ENCODE results near the gene SUPT20H.

The SUPT20H gene

DNA sequence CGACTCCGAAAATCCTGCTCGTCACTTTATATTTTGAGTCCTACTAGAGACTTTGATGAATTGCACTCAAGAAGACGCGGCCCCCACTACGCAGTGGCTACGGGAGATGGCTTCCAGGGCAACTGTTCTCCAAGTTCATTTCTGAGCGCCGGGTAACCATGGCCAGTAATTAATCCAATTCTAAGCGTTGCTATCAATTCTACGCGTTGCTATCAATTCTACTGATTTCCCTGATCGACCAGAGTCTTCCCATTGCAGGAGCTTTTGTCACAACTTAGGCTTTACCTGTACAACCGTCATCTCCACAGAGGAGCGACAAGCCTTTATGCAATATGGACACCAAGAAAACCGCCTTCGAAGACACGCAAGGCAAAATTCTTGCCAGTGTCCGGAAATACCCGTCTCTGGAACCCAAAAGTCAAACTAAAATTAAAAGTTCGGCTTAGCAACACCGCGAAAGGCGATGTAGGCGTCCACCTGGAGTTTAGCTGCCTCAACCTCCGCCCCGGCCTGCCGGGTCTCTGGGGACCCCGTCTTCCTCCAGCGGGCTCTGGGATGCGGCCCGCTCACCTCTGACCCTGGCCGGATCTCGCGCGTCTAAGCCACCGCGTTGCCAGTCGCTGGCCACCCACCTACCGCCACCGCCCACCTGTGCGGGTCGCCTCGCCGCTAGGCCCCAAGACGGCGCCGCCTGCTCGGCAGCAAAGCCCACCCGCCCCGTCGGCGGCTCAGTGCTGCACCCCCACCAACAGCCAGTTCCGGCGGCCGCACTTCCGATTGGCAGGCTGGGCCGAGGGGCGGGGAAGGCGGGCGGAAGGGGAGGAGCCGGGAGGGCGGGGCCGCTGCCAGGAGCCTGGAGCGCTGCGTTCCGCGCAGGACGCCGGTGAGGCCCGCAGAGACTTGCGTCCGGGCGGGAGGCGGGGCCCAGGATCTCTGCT is at the start of gene SUPT20H:
TSS of gene SUPT20H (minus strand) at position 779 of the 938 bp plus-strand sequence. CDS start 8,198 bp downstream, outside the sequence.
- DNase-seq (ENCODE audit: low read depth, low spot score) = peak; percentile 94

DNA sequence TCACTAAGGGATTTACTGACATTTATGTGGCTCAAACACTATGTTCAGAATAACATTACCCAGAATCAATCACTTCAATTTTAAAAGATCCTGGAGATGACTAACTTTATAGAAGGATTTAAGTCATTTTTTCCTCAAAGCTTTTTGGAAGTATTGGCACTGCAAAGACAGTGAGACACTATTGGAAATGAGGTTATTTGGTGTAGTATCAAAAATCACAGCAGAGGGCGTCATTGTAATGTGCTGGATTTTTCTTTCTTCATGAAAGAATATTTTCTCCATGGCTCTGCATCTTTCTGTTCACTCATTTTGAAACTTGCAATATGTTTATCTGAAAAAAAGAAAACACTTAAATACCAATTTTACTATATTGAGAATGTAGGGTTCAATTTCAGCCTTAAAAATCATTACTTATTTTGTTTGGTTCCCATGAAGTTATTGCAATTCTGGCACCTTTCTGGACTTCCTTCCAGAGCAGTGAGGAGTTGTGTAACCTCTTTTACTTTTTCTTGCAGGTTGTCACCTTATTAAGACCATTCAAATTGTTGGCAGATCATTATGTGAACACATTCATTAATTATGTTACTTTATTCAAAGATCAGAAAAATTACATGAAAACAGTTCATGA is 49.7 kb upstream of the SUPT20H start:
- DNase-seq (ENCODE audit: low read depth, low spot score) = no peak

DNA sequence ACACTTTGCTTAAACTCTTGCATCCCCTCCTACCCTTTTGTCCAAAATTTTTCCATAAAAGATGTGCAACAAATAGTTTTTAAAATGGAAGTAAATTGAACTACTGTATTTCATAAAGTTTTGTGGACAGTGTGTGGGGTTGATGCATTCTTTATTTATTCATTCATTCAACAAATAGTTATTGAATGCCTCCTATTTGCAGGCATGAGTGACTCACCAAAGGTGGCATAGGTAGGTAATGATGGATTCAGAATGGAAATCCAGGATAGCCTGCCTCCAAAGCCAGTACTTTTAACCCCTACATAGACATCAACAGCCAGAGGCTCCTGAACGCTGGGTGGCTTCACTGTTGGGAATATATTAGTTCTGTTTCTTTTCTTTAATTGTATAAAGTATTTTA is 48.4 kb upstream of the SUPT20H start:
- DNase-seq (ENCODE audit: low read depth, low spot score) = no peak

DNA sequence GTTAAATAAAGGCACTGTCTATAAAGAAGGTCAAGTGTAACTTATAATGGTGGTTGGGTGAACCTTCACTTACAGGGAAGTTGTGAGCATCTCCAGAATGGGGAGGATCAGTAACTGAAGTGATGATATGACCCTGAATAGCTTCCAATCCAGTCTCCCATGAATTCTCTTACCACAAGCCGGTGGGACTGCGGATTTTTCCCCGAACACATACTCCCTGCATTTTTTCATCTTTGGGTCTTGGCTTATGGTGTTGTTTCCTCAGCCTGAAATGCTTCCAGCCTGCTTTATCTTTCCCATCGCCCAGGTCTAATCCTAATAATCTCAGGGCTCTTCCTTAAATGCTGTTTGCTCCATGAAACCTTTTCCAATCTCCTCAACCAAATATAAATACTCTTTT is 48.0 kb upstream of the SUPT20H start:
- DNase-seq (ENCODE audit: low read depth, low spot score) = no peak

DNA sequence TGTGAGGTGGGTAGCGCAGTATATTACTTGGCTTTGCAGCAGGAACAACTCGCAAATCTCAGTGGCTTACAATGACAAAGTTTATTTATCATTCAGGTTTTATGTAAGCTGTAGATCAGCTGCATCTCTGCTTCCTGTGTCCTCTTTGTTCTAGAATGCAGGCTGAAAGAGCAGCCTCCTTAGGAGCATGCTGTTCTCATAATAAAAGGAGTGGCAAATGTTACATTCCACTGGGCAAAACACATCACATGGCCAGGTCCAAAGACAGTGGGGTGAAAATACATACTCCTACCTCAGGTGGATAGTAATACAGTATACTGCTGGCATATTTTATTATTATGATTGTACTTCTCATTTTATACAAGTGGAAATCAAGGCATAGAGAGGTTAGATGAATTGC is 47.2 kb upstream of the SUPT20H start:
- DNase-seq (ENCODE audit: low read depth, low spot score) = no peak

DNA sequence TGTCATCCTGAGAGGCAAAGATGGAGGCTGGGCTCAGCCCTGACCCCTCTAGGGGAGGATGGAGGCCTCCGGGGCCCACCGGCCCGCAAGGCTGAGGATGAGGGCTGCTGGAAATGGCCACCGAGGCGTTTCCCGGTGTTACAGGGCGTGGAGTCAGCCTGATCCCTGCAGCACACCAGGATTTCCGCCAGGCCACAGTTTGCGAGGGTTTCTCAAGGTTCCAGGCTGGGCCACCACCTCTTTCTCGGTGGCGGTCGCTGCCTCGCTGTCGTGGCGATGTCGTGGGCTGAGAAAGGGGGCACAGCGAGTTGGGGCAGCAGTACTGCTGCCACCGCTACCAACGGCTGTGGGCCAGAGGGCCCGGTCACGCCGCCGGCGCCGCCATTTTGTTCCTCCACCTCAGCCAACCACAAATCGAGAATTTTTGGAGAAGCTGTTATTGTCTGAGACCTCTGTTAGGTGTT is 45.8 kb upstream of the SUPT20H start, which contains the start of gene CSNK1A1L:
TSS of gene CSNK1A1L (minus strand) at position 414 of the 464 bp plus-strand sequence. CDS start at position 6, 408 bp downstream.
- DNase-seq (ENCODE audit: low read depth, low spot score) = no peak

DNA sequence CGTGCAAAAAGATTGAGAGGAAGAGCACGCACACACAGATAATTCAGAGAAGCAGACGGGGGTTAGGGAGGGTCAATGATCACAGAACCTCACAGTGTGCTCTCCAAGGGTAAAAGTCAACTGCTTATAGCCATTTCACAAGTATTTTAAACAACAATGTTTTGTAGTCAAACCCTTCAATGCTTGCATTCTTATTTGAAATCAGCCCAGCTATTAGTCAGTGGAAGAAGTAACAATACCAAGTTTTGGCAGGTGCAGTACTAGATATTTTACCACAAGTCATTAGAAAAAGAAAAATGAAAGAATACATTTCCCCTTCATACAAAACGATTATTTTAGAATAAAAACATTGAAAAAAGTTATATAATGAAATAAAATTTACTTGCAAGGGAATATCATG is 43.4 kb upstream of the SUPT20H start:
- no peak for DNase-seq (ENCODE audit: low read depth, low spot score)

DNA sequence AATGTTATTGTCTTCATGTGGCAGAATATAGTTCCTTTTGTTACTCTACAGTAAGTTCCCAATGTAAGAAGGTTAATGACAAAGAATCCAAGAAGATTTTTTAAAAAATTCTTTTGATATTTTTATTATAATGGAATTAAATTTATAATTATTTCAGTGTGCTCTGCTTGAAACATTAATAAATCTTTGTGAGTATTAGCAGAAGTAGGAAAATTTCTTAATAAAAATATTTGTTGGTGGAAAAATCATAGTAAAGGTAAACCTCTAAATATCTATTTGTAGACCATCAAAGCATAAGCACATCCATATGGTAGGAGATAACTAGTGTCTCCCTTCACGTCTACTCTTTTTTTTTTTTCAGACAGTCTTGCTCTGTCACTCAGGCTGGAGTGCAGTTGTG is 41.7 kb upstream of the SUPT20H start:
- no peak for DNase-seq (ENCODE audit: low read depth, low spot score)

DNA sequence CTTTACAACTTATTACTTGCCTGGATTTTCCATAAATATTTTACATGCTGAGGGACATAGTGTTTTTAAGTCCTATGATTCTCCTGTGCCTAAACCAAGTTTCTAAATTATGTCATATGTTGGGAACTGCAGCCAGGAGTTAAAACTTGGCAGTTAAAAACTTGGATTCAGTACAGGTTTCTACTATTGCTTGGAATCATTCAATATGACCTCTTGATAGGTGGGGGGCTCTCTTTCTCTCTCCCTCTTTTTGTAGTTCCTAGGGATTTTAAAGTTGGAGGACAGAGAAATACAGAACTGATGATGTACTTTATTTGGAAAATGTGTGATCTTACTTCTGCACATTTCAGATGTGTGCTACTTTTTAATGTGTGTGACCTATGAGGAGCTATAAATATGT is 41.2 kb upstream of the SUPT20H start:
- DNase-seq (ENCODE audit: low read depth, low spot score) = no peak

DNA sequence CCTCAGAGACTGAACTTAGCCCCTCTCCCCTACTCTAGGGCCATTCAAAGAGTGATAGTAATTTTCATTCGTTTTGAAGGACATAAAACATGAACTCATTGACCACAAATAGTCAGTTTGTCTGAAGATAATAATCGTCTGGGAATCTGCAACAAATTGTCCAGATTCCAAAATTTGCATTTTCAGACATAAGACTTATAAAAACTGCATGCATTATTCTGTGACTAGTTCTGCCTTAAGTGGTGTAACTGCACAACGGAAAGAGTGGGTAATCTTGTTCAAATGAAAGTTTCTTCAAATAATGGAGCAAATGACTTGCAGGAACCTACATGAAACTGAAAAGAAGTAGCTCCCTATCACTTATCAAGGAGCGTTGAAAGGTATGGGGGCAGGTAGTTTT is 37.6 kb upstream of the SUPT20H start:
- DNase-seq (ENCODE audit: low read depth, low spot score) = no peak

DNA sequence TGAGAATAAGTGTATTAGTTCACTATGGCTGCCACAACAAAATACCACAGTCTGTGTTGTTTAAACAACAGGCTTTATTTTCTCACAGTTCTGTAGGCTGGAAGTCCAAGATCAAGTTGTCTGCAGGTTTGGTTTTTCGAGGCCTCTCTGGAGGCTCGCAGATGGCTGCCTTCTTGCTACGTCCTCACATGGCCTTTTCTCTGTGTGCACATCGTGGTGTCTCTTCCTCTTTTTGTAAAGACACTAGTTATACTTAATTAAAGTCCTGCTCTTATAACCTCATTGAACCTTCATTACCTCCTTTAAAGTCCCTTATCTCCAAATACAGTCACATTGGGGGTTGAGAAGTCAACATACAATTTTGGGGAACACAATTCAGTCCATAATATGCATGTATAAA is 35.4 kb upstream of the SUPT20H start:
- no peak for DNase-seq (ENCODE audit: low read depth, low spot score)

DNA sequence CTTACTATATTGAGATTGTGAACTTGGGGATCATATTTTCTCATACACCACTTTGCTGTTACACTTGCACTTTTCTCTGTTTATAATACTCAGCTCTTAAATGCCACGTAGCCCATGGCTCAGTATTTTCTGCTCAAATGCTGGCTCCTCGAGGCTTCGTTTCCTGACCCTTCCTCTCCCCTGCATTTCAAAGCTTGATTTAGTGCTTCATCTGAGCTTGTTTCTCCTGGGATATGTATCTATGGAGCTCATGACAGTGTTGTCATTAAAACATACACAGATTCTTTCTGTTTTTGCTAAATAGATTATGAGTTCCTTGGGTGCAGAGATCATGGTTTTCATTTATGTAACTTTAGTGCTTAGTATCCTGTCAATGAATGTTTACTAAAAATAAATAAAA is 34.6 kb upstream of the SUPT20H start:
- DNase-seq (ENCODE audit: low read depth, low spot score) = no peak

DNA sequence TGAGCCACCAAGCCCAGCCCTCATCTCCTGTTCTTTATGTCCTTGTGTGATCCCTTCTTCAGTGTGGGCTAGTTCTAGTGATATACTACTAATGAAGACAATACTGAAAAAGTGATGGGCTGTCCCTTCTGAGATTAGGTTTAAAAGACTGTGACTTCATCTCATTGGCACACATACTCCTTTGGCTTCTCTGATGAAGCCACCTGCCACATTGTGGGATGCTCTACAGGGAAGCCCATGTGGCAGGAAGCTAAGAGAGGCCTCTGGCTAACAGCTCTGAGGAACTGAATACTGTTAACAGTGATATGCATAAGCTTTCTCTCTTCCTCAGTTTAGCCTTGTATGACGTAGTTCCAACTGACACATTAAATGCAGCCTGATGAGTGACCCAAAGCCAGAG is 32.3 kb upstream of the SUPT20H start:
- no peak for DNase-seq (ENCODE audit: low read depth, low spot score)

DNA sequence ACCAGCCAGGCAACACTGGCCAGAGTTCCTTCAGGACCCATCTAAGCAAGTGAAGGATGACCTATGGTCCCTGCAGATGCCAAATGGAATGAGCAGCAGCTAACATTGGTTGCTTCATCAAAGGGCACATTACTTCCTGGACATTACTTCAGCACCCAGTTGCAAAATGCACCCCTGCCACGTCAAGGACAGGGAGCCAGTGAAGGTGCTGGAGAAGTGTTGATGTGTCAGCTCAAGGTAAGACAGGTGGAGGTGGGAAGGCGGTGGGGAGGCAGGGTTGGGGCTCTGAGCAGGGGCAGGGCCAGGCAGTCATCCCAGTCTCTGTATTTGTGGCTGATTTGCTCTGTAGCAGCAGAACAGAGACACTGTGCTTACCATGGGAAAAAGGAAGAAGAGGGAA is 31.4 kb upstream of the SUPT20H start:
- DNase-seq (ENCODE audit: low read depth, low spot score) = no peak

DNA sequence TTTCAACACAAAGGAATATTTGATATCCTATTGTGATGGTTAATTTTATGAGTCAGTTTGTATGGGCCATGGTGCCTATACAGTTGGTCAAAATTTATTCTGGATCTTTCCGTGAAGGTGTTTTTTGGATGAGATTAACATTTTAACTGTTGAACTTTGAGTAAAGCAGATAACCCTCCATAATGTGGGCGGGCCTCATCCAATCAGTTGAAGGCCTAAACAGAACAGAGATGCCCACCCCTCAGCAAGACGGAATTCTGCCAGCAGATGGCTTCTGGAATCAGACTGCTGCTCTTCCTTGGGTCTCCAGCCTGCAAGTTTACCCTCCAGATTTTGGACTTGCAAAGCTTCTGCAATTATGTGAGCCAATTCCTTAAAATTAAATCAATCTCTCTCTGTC is 30.0 kb upstream of the SUPT20H start:
- no peak for DNase-seq (ENCODE audit: low read depth, low spot score)

DNA sequence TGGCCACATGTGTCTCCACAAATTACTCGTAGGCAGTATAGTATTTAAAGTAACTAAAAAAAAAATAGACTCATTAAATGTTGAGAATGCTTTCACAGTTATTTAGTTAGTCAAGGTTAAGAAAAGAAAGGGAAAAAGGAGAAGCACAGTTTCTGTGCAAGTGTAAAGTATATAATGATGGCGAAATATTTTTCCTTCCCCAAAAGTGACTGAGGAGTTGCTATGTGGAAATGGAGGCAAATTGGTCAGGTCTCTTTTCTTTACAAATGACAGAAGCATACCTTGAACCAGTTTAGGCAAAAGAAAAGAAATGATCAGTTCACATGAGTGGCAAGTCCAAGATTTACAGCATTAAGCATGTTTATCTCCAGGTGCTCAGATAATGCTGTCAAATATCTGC is 28.0 kb upstream of the SUPT20H start:
- DNase-seq (ENCODE audit: low read depth, low spot score) = no peak

DNA sequence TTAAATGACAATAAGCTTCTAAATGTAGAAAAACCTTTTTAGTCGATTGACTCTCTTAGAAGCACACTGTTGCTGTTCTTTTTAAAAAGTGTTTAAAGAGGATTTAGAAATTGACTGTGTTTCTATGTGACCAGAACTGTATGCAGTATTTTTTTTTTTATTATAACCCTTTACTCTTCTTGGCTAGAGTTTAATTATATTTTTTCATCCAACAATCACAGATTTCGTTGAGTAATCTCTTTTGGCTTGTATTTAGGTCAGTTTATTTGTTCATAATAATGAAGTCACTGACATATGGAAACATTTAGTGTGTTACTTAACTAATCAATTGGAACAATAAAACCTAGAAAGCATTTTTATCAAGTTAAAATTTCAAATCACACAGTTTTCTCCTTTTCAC is 26.1 kb upstream of the SUPT20H start:
- DNase-seq (ENCODE audit: low read depth, low spot score) = no peak

DNA sequence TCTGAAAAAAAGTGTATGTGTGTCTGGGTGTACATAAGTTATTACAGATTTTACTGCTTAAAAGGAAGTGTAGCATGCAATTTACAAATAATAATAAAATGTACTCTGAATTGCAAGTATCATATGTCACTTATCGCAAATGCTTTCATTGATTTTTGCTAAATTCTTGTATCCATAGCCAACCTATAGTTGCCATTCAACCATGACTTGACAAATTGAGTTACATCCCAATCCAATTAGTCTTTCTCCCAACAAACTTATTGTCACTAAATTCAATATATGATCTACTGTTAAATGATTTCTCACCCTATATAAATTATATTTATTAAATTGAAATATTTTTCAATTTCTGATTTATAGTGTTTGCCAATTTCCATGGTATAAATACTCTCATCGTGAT is 17.3 kb upstream of the SUPT20H start:
- no peak for DNase-seq (ENCODE audit: low read depth, low spot score)

DNA sequence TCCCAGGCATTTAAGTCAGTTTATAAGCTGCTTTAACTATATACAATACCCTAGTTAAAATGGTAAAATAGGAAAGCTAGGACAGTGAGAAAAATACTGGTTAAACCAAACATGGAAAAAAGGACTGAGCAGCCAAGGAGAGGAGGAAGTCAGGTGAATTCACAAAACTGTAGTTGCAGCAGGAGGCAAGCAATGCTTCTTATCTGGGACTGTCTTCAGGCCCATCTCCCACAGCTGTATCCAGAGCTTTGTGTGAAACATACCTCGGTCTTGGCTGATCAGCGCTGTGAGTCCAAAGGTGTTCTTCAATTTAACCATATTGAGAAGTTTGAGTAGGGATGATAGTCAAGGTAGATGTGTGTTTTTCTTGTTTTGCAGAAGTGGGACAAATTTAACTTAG is 15.7 kb upstream of the SUPT20H start:
- DNase-seq (ENCODE audit: low read depth, low spot score) = no peak

DNA sequence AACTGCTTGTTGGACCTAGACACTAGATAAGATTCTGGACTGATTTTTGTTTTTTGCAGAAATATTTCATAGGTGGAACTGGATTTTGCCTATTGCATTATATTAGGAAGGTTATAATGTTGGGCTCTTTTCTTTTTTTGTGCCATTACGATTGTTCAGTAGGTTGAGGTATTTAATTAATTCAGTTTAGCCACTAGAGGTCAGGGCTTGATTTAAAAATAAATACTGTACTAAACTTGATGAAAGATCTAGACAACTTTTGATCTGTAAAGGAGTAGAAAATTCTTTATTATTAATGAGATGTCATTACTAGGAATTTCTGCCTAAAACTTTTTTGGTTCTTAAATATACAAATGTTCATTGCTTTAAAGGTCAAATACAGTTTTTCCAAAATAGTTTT is 15.2 kb upstream of the SUPT20H start:
- DNase-seq (ENCODE audit: low read depth, low spot score) = no peak

DNA sequence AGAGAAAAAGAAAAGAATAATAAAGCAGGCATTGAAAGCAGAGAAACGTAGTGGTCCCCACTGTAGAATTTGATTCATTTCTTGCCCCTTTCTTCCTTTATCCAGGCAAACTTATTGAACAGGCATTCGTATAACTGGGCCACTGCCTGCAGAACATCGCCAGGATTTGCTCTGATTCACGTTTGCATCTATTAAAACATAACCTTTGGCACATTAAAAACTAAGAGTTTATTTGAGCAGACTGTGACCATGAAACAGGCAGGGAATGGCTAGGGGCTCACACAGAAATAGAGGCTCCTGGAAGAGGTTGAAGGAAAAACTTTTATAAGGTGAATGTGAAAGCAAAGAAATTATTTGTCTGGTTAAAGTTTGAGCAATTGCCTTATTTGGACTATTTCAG is 12.5 kb upstream of the SUPT20H start:
- DNase-seq (ENCODE audit: low read depth, low spot score) = no peak

DNA sequence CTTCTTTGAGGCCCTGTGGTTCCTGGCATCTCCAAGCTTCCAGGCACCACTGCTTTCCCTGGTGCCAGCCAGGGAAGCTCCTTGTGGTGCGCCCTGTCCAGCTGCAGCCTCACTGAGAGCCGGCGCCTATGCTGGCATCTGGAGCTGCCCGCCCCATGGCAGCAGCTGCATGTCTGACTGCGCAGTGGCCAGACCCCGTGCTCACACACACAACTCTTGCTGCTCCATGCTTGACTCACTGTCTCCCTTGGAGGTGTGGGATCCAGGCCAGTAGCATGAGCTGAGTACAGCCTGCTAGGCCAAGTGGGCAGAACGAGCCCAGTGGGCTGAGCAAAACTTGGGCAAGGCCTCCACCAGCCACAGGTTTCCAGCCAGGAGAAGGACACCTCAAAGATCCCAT is 11.5 kb upstream of the SUPT20H start:
- no peak for DNase-seq (ENCODE audit: low read depth, low spot score)

DNA sequence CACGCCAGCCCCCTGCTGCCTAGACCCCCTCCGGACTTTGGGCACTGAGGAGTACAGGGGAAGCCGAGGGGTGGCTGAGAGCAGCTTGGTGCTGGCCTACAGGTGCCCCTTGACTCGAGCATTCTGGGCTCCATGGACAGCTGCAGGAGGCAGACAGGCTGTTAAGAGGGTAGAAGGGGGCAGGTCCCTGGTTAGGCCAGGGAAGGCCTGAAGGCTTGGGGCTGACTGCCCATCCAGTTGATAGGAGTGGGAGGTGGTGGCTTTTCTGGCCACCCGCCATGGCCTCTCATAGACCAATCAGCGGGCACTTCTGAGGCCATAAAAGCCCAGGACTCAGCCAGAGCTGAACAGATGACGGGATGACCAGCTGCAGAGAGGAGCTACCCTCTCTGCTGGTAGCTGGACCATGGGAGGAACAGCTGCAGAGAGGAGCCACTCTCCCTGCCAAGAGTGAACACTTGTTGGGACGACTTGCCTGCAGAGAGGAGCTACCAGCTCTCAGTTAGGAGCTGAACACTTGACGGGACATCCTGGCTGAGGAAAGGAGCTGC is 10.7 kb upstream of the SUPT20H start:
- DNase-seq (ENCODE audit: low read depth, low spot score) = no peak
